KOPT-K1 (cell line): Measurements from ENCODE around the gene NEGR1.

ENCODE experiments used
- H3K27ac ChIP-seq: fragments of 200-600 bp; sonication (generic); 2 replicates; pipeline ENCODE4 v1.5.1; 2016; ENCODE audit warnings: antibody characterized with exemption, mild to moderate bottlenecking, low read depth, low read length; ENCODE audit not compliant: poor library complexity, severe bottlenecking
- H3K36me3 ChIP-seq: fragments of 200-600 bp; sonication (generic); 2 replicates; pipeline ENCODE4 v1.5.1; 2017; ENCODE audit warnings: antibody characterized with exemption, mild to moderate bottlenecking, low read length, moderate library complexity; ENCODE audit not compliant: insufficient read depth
- H3K9me3 ChIP-seq: fragments of 200-600 bp; sonication (generic); 2 replicates; pipeline ENCODE4 v1.5.1; 2017; ENCODE audit warnings: antibody characterized with exemption, low read length, mild to moderate bottlenecking; ENCODE audit not compliant: insufficient read depth, poor library complexity, severe bottlenecking

Gene NEGR1

DNA sequence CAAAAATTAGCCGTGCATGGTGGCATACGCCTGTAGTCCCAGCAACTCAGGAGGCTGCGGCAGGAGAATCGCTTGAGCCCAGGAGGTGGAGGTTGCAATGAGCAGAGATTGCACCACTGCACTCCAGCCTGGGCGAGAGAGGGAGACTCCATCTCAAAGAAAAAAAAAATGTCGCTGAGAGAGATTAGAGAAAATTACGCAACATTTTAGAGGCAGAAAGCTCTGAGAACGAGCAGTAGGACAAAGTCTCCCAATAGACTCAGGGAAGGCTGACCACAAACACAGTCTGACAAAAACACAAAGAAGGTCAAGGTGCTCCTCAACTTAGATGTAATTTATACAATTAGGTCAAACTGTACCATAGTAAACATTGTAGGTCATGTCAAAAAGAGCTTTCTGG lies 833.9 kb downstream of the NEGR1 start:
- H3K36me3 ChIP-seq: no peaks in the 10 kb centered on the region
- H3K27ac ChIP-seq: no peak overlapping the region

GRCh38 chr1:71438626-71439025 lies 843.7 kb downstream of the NEGR1 start:
- H3K27ac ChIP-seq: no peak overlapping the region
- H3K36me3 ChIP-seq: no peaks in the 10 kb centered on the region

More for the DNA sequence above, 833.9 kb downstream of the NEGR1 start:
- no peaks in the 10 kb centered on the region for H3K9me3 ChIP-seq

DNA sequence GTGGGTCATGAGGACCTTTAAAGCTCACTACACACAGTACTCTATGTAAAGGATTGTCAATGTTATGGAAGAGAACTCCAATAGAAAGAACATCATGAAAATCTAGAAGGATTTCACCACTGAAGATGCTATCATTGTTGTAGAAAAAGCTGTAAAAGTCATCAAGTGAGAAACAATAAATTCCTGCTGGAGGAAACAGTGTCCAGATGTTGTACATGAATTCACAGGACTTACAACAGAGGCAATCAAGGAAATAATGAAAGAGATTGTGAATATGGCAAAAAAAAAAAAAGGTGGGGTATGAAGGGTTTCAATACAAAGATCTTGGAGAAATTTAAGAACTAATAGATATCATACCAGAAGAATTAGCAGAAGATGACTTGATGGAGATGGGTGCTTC lies 846.4 kb downstream of the NEGR1 start:
- Histone ChIP-seq H3K9me3 (no peaks in the 10 kb centered on the region), H3K27ac (no peak overlapping the region), H3K36me3 (no peaks in the 10 kb centered on the region)

More at GRCh38 chr1:71438626-71439025, 843.7 kb downstream of the NEGR1 start:
- H3K9me3 ChIP-seq: no peaks in the 10 kb centered on the region

DNA sequence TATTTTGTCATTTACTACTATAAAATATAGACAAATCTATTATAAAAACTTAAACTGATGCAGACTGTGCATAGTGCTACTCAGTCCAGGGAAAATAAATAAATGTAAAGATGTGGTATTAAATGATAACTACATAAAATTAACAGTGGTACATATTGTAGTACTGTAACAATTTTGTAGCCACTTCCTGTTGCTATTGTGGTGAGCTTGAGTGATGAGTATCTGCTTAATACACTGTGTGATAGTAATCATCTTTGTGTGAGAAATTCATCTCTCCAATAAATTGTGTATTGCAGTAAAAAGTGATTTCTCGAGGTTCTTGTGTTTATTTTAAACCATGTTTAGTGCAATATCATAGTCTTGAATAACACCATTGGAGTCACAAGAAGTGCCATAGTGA lies 848.1 kb downstream of the NEGR1 start:
- Histone ChIP-seq H3K9me3 (no peaks in the 10 kb centered on the region), H3K36me3 (no peaks in the 10 kb centered on the region), H3K27ac (no peak overlapping the region)

DNA sequence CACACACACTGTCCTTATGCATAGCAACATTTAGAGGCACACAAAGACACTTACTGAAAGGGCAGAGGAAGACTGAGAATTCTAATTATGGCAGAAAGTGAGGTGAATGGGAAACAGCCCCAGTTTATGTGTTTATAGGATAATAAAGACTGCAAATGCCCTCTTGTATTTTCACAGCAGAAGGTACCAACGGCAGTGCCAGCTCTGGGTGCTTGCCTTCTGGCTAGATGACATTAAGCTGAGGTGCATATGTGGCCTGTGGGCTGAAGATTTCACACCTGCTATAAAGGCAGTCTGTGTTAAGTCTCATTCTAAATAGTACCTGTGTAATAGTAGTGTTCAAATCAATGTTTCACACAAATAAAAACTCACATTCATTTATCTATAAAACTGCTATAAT lies 854.3 kb downstream of the NEGR1 start:
- Histone ChIP-seq H3K36me3 (no peaks in the 10 kb centered on the region), H3K27ac (no peak overlapping the region), H3K9me3 (no peaks in the 10 kb centered on the region)

GRCh38 chr1:71427066-71427465 lies 855.3 kb downstream of the NEGR1 start:
- no peaks in the 10 kb centered on the region for H3K36me3 ChIP-seq
- H3K9me3 ChIP-seq: no peaks in the 10 kb centered on the region
- H3K27ac ChIP-seq: no peak overlapping the region

GRCh38 chr1:71424536-71424935 lies 857.8 kb downstream of the NEGR1 start:
- H3K9me3 ChIP-seq: no peaks in the 10 kb centered on the region
- H3K36me3 ChIP-seq: no peaks in the 10 kb centered on the region
- no peak overlapping the region for H3K27ac ChIP-seq

GRCh38 chr1:71422221-71422620 lies 860.1 kb downstream of the NEGR1 start:
- Histone ChIP-seq H3K9me3 (no peaks in the 10 kb centered on the region), H3K27ac (no peak overlapping the region), H3K36me3 (no peaks in the 10 kb centered on the region)

GRCh38 chr1:71417421-71417820 lies 864.9 kb downstream of the NEGR1 start:
- Histone ChIP-seq H3K9me3 (no peaks in the 10 kb centered on the region), H3K27ac (no peak overlapping the region), H3K36me3 (no peaks in the 10 kb centered on the region)

DNA sequence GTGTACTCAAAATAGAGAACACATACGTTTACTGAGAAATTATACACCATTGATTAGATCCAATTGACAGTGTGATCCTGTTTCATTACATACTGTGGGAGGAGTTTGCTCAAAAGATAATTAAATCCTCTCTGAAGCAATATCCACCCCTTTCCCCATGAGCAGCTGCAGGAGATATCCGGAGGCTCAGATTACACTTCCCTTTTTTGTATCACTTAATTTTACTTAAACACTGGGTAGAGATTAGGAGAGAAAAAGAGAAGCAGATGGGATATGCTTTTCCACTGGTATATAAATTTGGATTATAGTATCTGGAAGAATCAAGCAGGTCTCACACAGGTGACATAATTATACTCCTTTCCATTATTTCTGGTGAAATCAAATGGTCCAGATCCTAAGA lies 868.2 kb downstream of the NEGR1 start:
- no peak overlapping the region for H3K27ac ChIP-seq
- H3K36me3 ChIP-seq: no peaks in the 10 kb centered on the region
- H3K9me3 ChIP-seq: no peaks in the 10 kb centered on the region

GRCh38 chr1:71413441-71414175 lies 868.7 kb downstream of the NEGR1 start:
- H3K27ac ChIP-seq: no peak overlapping the region
- H3K36me3 ChIP-seq: no peaks in the 10 kb centered on the region
- H3K9me3 ChIP-seq: no peaks in the 10 kb centered on the region

DNA sequence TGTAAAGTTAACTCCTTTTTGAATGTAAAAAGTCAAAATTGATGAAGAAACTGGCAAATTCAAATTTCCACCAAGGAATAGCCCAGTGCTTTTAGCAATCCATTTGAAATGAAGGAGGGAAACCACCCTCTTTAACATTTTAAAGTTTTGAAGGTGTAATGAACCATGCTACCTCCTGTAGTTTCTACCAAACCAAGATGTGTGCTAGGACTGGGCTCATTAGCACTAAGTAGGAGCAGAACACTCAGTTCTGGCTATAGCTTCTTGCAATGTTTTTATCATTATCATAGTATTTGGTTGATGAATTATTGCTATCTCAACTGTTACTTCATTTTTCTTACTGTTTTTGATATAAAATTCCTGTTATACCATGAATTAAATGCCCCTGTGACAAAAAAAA lies 882.3 kb downstream of the NEGR1 start:
- Histone ChIP-seq H3K27ac (no peak overlapping the region), H3K36me3 (no peaks in the 10 kb centered on the region), H3K9me3 (no peaks in the 10 kb centered on the region)

- no peaks in the 10 kb centered on the region for H3K36me3 ChIP-seq
- H3K27ac ChIP-seq: no peak overlapping the region
- H3K9me3 ChIP-seq: no peaks in the 10 kb centered on the region
Observed at GRCh38 chr1:71399594-71399993, 882.7 kb downstream of the NEGR1 start.

- H3K27ac ChIP-seq: no peak overlapping the region
- no peaks in the 10 kb centered on the region for H3K36me3 ChIP-seq
- no peaks in the 10 kb centered on the region for H3K9me3 ChIP-seq
Observed at GRCh38 chr1:71393301-71393700, 889.0 kb downstream of the NEGR1 start.

GRCh38 chr1:71390518-71390917 lies 891.8 kb downstream of the NEGR1 start:
- H3K27ac ChIP-seq: no peak overlapping the region
- no peaks in the 10 kb centered on the region for H3K36me3 ChIP-seq
- no peaks in the 10 kb centered on the region for H3K9me3 ChIP-seq

GRCh38 chr1:71377886-71378285 lies 904.5 kb downstream of the NEGR1 start:
- H3K9me3 ChIP-seq: no peaks in the 10 kb centered on the region
- H3K27ac ChIP-seq: no peak overlapping the region
- no peaks in the 10 kb centered on the region for H3K36me3 ChIP-seq
